ENCODE measurements around the gene GPC1. TPM values are rescaled to one million over a fixed set of nuclear protein-coding genes. Genes with fewer than 3 reads are reported as not detected.

The GPC1 gene
- total and polyA plus RNA-seq, 2 donors (not counting 1 experiment from before 2014, with no cell fraction given), result 1.2 to 3.3 TPM

- WGBS (ENCODE audit: insufficient coverage), result 88% methylated on average over 10 of the region's 10 CpGs
These were observed 33.8 kb downstream of the GPC1 start for GRCh38 chr2:240469239-240469636.

DNA sequence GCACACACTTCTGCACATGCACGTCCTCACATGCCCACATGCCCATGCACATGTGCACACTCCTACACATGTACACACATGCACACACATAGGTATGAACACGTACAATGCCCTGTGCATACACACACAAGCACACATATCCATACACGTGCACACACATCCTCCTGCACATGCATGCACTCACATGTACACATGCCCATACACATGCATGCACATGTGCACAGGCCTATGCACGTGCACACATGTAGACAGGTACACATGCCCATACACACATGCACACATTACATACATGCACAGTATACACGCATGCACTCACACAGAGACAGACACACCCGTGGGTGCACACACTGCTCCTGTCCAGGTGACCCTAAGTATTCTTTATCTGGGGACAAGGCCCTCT is 34.3 kb downstream of the GPC1 start:
- WGBS (ENCODE audit: insufficient coverage), result 98% methylated on average over 6 of the region's 6 CpGs
- Mint-ChIP-seq H3K4me3 (no peak overlapping the region), H3K27me3 (no peaks in the 10 kb centered on the region), H3K27ac (no peak overlapping the region), H3K9me3 (ENCODE audit: insufficient read depth) (peaks cover 5% of the 10 kb centered on the region), H3K4me1 (no peaks in the 10 kb centered on the region)
- CTCF ChIA-PET, result no interaction called here
- TF ChIP-seq, protein P1, sequence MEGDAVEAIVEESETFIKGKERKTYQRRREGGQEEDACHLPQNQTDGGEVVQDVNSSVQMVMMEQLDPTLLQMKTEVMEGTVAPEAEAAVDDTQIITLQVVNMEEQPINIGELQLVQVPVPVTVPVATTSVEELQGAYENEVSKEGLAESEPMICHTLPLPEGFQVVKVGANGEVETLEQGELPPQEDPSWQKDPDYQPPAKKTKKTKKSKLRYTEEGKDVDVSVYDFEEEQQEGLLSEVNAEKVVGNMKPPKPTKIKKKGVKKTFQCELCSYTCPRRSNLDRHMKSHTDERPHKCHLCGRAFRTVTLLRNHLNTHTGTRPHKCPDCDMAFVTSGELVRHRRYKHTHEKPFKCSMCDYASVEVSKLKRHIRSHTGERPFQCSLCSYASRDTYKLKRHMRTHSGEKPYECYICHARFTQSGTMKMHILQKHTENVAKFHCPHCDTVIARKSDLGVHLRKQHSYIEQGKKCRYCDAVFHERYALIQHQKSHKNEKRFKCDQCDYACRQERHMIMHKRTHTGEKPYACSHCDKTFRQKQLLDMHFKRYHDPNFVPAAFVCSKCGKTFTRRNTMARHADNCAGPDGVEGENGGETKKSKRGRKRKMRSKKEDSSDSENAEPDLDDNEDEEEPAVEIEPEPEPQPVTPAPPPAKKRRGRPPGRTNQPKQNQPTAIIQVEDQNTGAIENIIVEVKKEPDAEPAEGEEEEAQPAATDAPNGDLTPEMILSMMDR (IDR thresholded peaks at IDR 0.05), result no peak
- no peak for TF ChIP-seq EZH2 (IDR thresholded peaks at IDR 0.05; ENCODE audit: borderline replicate concordance, insufficient read depth, low read depth, low read length, poor library complexity, severe bottlenecking)
- Histone ChIP-seq H3K4me2 (replicated peaks; ENCODE audit: low read depth, low read length, poor library complexity, severe bottlenecking) (no peak overlapping the region), H3K36me3 (replicated peaks in 1 of 2; ENCODE audit: control extremely low read depth in 1 of 2, control insufficient read depth in 1 of 2, extremely low read depth in 1 of 2, insufficient read depth in 2 of 2, low read length in 1 of 2) (no peaks in the 10 kb centered on the region), H3K27ac (ENCODE audit: low read length in 2 of 2) (no peak overlapping the region), H3K9ac (ENCODE audit: low read length) (no peak overlapping the region), H4K20me1 (ENCODE audit: control insufficient read depth, insufficient read depth, low read length, poor library complexity, severe bottlenecking) (no peaks in the 10 kb centered on the region), H3K4me1 (ENCODE audit: control insufficient read depth in 2 of 2, insufficient read depth in 2 of 2, low read length in 2 of 2) (no peaks in the 10 kb centered on the region), H3K27me3 (replicated peaks in 1 of 4; ENCODE audit: control extremely low read depth in 1 of 4, control insufficient read depth in 3 of 4, insufficient read depth in 4 of 4, low read length in 3 of 4) (no peaks in the 10 kb centered on the region), H3K79me2 (ENCODE audit: control insufficient read depth, insufficient read depth, low read length) (no peaks in the 10 kb centered on the region), H2AFZ (ENCODE audit: insufficient read depth, low read depth, low read length, poor library complexity, severe bottlenecking) (no peak overlapping the region), H3K4me3 (ENCODE audit: control extremely low read depth in 1 of 5, extremely low read depth in 1 of 5, insufficient read depth in 1 of 5, low read depth in 2 of 5, low read length in 4 of 5) (no peak overlapping the region), H3K9me3 (ENCODE audit: control extremely low read depth in 1 of 3, control insufficient read depth in 2 of 3, insufficient read depth in 1 of 3, low read length in 2 of 3) (peaks cover 2 to 31% (median 21%) of the 10 kb centered on the region in 3 donors)
- intact Hi-C loops (cut with micrococcal nuclease), result no loop called here
- ATAC-seq (ENCODE audit: low read depth) (no peak), DNase-seq (peak; percentile 2)
- POLR2A ChIA-PET, result no interaction called here

More at GRCh38 chr2:240469239-240469636, 33.8 kb downstream of the GPC1 start:
- no peak for DNase-seq
- H3K4me2 ChIP-seq (replicated peaks; ENCODE audit: low read depth, low read length, poor library complexity, severe bottlenecking), result no peak overlapping the region
- Mint-ChIP-seq H3K9me3 (ENCODE audit: insufficient read depth) (peaks cover 5% of the 10 kb centered on the region), H3K27ac (no peak overlapping the region), H3K27me3 (no peaks in the 10 kb centered on the region), H3K4me1 (no peaks in the 10 kb centered on the region), H3K4me3 (no peak overlapping the region)
- ChIA-PET CTCF (no interaction called here), POLR2A (no interaction called here)
- intact Hi-C loops (cut with micrococcal nuclease), result no loop called here
- H3K27ac ChIP-seq (ENCODE audit: low read length in 2 of 2), result no peak overlapping the region
- TF ChIP-seq EZH2 (IDR thresholded peaks at IDR 0.05; ENCODE audit: borderline replicate concordance, insufficient read depth, low read depth, low read length, poor library complexity, severe bottlenecking), result no peak
- TF ChIP-seq, protein P1 (IDR thresholded peaks at IDR 0.05), result no peak
- no peaks in the 10 kb centered on the region for H3K36me3 ChIP-seq (replicated peaks in 1 of 2; ENCODE audit: control extremely low read depth in 1 of 2, control insufficient read depth in 1 of 2, extremely low read depth in 1 of 2, insufficient read depth in 2 of 2, low read length in 1 of 2)
- H3K9ac ChIP-seq (ENCODE audit: low read length), result no peak overlapping the region
- ATAC-seq (ENCODE audit: low read depth), result no peak
- no peaks in the 10 kb centered on the region for H3K27me3 ChIP-seq (replicated peaks in 1 of 4; ENCODE audit: control extremely low read depth in 1 of 4, control insufficient read depth in 3 of 4, insufficient read depth in 4 of 4, low read length in 3 of 4)
- H4K20me1 ChIP-seq (ENCODE audit: control insufficient read depth, insufficient read depth, low read length, poor library complexity, severe bottlenecking), result no peaks in the 10 kb centered on the region
- H3K9me3 ChIP-seq (ENCODE audit: control extremely low read depth in 1 of 3, control insufficient read depth in 2 of 3, insufficient read depth in 1 of 3, low read length in 2 of 3), result peaks cover 2 to 29% (median 16%) of the 10 kb centered on the region in 3 donors
- no peaks in the 10 kb centered on the region for H3K79me2 ChIP-seq (ENCODE audit: control insufficient read depth, insufficient read depth, low read length)
- no peak overlapping the region for H3K4me3 ChIP-seq (ENCODE audit: control extremely low read depth in 1 of 5, extremely low read depth in 1 of 5, insufficient read depth in 1 of 5, low read depth in 2 of 5, low read length in 4 of 5)
- no peaks in the 10 kb centered on the region for H3K4me1 ChIP-seq (ENCODE audit: control insufficient read depth in 2 of 2, insufficient read depth in 2 of 2, low read length in 2 of 2)
- no peak overlapping the region for H2AFZ ChIP-seq (ENCODE audit: insufficient read depth, low read depth, low read length, poor library complexity, severe bottlenecking)
